ENCODE results near the gene IHH.

The IHH gene

DNA sequence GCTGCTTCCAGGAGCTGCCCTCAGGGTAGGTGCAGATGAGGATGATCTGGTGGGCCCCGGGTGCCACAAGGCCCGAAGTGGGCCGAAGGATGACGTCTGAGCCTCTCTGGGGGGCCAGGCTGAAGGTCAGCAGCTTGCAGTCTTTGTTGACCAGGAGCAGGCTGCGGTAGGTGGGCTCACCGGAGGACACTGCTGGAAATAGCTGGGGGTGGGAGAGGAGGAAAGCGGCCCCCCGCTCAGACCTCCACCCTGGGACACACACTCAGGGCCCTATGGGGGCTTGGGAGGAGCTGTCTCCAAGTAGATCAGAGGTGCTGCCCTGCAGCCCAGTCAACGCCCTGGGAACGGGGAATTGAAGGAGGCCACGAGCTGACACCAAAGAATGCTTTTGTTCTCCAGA, 36.7 kb downstream of the IHH start:
- H3K27ac Mint-ChIP-seq: no peak overlapping the region
- H3K4me1 Mint-ChIP-seq: no peaks in the 10 kb centered on the region
- H3K27me3 Mint-ChIP-seq (ENCODE audit: low read depth, poor library complexity): peaks cover 59% of the 10 kb centered on the region
- no peaks in the 10 kb centered on the region for H3K36me3 Mint-ChIP-seq (ENCODE audit: low read depth)
- no peak overlapping the region for H3K4me3 Mint-ChIP-seq
- no peak for DNase-seq
- TF ChIP-seq, protein P1, sequence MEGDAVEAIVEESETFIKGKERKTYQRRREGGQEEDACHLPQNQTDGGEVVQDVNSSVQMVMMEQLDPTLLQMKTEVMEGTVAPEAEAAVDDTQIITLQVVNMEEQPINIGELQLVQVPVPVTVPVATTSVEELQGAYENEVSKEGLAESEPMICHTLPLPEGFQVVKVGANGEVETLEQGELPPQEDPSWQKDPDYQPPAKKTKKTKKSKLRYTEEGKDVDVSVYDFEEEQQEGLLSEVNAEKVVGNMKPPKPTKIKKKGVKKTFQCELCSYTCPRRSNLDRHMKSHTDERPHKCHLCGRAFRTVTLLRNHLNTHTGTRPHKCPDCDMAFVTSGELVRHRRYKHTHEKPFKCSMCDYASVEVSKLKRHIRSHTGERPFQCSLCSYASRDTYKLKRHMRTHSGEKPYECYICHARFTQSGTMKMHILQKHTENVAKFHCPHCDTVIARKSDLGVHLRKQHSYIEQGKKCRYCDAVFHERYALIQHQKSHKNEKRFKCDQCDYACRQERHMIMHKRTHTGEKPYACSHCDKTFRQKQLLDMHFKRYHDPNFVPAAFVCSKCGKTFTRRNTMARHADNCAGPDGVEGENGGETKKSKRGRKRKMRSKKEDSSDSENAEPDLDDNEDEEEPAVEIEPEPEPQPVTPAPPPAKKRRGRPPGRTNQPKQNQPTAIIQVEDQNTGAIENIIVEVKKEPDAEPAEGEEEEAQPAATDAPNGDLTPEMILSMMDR (IDR thresholded peaks at IDR 0.05): no peak
- no peaks in the 10 kb centered on the region for H3K9me3 Mint-ChIP-seq

DNA sequence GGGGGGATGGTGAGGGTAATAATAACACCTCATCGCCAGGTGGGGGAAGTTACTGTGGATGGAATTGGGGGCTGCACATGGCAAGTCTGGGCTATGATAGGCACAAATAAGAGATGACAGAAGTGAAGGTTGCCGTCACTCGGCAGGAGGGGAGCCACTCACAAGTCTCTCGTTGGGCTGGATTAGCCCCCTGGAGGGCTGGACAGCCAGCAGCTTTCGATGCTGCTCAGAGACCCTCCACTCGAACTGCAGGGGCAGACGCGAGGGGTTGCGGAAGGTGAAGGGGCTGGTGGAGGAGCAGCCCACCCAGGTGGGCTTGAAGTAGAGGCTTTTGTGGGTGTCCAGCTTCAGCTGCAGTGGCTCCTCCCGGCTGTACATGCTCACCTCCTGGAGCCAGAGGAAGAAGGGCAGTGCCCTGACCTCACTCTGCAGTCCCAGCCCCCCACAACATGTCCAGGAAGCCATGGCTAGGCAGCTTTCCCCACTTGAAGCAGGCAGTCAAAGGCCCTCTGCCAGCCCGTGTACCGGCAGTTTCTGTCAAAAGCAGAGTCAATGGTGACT, 37.6 kb downstream of the IHH start:
- Mint-ChIP-seq H3K4me3 (no peak overlapping the region), H3K27me3 (ENCODE audit: low read depth, poor library complexity) (peaks cover 60% of the 10 kb centered on the region), H3K27ac (no peak overlapping the region), H3K4me1 (no peaks in the 10 kb centered on the region), H3K9me3 (no peaks in the 10 kb centered on the region), H3K36me3 (ENCODE audit: low read depth) (no peaks in the 10 kb centered on the region)
- no peak for DNase-seq
- TF ChIP-seq, protein P1 (IDR thresholded peaks at IDR 0.05): no peak

DNA sequence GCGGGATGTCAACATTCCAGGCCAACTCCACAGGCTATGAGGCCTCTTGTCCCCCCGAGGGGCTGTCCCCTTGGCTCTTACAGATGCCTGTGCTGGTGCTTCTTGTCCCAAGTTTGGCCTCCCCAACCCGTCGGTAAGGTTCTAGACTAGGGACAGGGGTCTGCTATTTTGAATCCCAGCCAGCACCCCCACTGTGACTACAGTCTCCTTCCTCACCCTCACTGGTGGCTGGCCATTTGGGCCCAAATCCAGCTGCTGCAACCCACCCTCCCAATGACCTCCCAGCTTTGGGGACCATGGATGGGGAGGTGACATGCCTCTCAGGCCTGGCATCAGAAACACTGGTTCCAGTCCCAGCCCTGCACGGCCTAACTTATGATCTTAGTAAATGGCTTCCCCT, 38.1 kb downstream of the IHH start:
- peaks cover 60% of the 10 kb centered on the region for H3K27me3 Mint-ChIP-seq (ENCODE audit: low read depth, poor library complexity)
- no peaks in the 10 kb centered on the region for H3K9me3 Mint-ChIP-seq
- no peak for DNase-seq
- no peak overlapping the region for H3K4me3 Mint-ChIP-seq
- H3K36me3 Mint-ChIP-seq (ENCODE audit: low read depth): no peaks in the 10 kb centered on the region
- TF ChIP-seq, protein P1 (IDR thresholded peaks at IDR 0.05): no peak
- H3K4me1 Mint-ChIP-seq: no peaks in the 10 kb centered on the region
- H3K27ac Mint-ChIP-seq: no peak overlapping the region

DNA sequence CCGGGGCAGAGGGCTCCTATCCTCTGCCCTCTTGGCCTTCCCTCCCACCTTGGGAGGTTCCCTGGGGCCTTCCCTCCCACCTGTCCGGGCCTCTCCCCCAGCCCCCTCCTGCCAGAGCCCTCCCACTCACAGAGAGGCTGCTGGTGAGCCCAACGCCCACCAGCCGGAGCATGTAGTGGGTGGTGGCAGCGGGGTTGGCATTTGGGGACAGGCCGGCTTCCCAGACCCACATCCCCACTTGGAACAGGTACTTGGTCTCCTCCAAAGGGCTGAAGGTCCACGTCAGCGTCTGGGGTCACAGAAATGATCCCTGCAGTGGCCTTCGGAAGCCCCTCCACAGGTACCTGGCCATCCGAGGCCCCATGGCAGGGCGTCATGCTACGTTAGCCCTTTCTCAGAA, 38.7 kb downstream of the IHH start:
- Mint-ChIP-seq H3K27ac (no peak overlapping the region), H3K9me3 (no peaks in the 10 kb centered on the region), H3K4me1 (no peaks in the 10 kb centered on the region), H3K27me3 (ENCODE audit: low read depth, poor library complexity) (peaks cover 60% of the 10 kb centered on the region), H3K36me3 (ENCODE audit: low read depth) (no peaks in the 10 kb centered on the region), H3K4me3 (no peak overlapping the region)
- TF ChIP-seq, protein P1 (IDR thresholded peaks at IDR 0.05): no peak
- no peak for DNase-seq

DNA sequence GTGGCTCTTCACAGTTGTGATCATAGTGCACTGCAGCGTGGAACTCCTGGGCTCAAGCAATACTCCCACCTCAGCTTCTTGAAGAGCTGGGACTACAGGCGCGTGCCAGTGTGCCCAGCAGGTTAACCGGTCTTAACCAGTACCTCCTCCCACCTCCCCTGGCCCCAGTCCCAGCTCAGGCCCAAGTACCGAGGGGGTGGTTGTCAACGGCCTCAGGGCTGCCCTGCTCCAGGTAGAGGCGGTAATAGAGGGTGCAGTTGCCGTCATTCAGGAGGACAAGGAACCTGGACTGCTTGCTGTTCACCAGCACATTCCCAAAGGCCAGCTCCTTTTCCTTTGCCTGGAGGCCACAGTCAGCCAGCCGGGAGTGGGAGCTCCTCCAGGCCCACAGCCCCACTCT, 39.1 kb downstream of the IHH start:
- TF ChIP-seq, protein P1 (IDR thresholded peaks at IDR 0.05): no peak
- Mint-ChIP-seq H3K9me3 (no peaks in the 10 kb centered on the region), H3K4me3 (no peak overlapping the region), H3K4me1 (no peaks in the 10 kb centered on the region), H3K36me3 (ENCODE audit: low read depth) (no peaks in the 10 kb centered on the region), H3K27me3 (ENCODE audit: low read depth, poor library complexity) (peaks cover 59% of the 10 kb centered on the region), H3K27ac (no peak overlapping the region)
- no peak for DNase-seq

DNA sequence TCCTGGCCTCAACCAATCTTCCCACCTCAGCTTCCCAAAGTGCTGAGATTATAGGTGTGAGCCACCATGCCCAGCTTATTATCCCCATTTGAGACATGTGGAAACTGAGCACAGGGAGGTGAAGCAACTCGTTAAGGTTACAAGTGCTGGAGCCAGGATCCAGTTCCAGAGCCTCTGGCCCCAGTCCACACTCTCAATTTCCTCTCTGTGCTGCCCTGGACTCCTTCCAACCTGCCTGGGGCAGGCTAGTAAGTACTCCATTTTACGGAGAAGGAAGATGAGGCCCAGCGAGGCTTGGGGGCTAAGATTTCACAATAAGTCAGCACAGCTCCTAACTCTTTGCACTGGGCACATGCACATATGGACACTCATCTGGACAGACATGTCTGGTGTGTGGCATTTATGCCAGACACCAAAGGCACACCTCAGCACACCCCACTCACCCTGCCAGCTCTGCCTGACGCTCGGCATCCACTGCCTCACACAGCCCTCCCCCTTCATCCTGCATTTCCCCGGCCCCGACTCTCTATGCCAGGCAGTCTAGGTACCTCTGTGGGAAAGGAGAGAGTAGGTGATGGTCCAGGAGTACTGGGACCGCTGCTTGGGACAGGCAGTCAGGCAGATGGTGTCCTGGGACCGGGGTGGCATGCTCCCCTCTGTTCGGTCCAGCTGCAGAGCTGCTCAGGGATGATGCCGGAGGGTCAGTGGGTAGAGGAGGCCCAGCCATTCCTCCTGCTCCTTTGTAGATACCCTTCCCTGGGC, 39.9 kb downstream of the IHH start:
- Mint-ChIP-seq H3K27ac (no peak overlapping the region), H3K27me3 (ENCODE audit: low read depth, poor library complexity) (peaks cover 59% of the 10 kb centered on the region), H3K4me3 (no peak overlapping the region), H3K4me1 (no peaks in the 10 kb centered on the region), H3K36me3 (ENCODE audit: low read depth) (no peaks in the 10 kb centered on the region), H3K9me3 (no peaks in the 10 kb centered on the region)
- DNase-seq: no peak
- TF ChIP-seq, protein P1 (IDR thresholded peaks at IDR 0.05): no peak
